Sigmoid colon (tissue), 7 donors: ENCODE results near the gene SCRN1. TPM values are rescaled to one million over a fixed set of nuclear protein-coding genes. Genes with fewer than 3 reads are reported as not detected.

ENCODE experiments used
- DNase-seq: peaks from one replicate; pipeline ENCODE4 v3.0.0-alpha.2; 2019
- H3K27ac ChIP-seq, 4 donors: fragments of 200-600 bp; sonication (generic); one replicate each; pipeline ENCODE4 v1.5.1; 2016 to 2019; ENCODE audit warnings: mild to moderate bottlenecking in 1 of 4
- H3K27me3 ChIP-seq, 3 donors: fragments of 200-600 bp; sonication (generic); one replicate each; pipeline ENCODE4 v1.5.1; 2019; ENCODE audit warnings: mild to moderate bottlenecking in 1 of 3
- H3K36me3 ChIP-seq, 4 donors: fragments of 200-600 bp; sonication (generic); one replicate each; pipeline ENCODE4 v1.5.1; 2016 to 2019
- H3K4me1 ChIP-seq, 4 donors: fragments of 200-600 bp; sonication (generic); one replicate each; pipeline ENCODE4 v1.5.1; 2017 to 2019
- H3K4me3 ChIP-seq, 4 donors: fragments of 200-600 bp; sonication (generic); one replicate each; pipeline ENCODE4 v1.5.1; 2017 to 2019; ENCODE audit warnings: mild to moderate bottlenecking in 2 of 4, moderate library complexity in 1 of 4
- H3K9me3 ChIP-seq, 4 donors: fragments of 200-600 bp in 3 of 4; sonication (generic) in 3 of 4; one replicate each; pipeline versions ENCODE4 v1.5.1 to v1.6.1; 2013 to 2019
- CTCF ChIP-seq, 4 experiments: fragments of 450-650 bp in 3 of 4; fragments of 200-600 bp in 1 of 4; IDR thresholded peaks; one replicate each; pipeline ENCODE4 v1.5.1; 2016 to 2019; ENCODE audit warnings: antibody characterized with exemption in 4 of 4, mild to moderate bottlenecking in 3 of 4, moderate library complexity in 2 of 4
- EP300 ChIP-seq, 4 donors: sonication (generic); formaldehyde crosslinking; IDR thresholded peaks; one replicate each; pipeline ENCODE4 v1.6.1; 2017; ENCODE audit warnings: antibody characterized with exemption in 4 of 4
- POLR2A ChIP-seq, 2 donors: fragments of 450-650 bp; IDR thresholded peaks; one replicate each; pipeline ENCODE4 v1.6.1; 2016; ENCODE audit warnings: antibody characterized with exemption in 2 of 2, mild to moderate bottlenecking in 2 of 2, moderate library complexity in 2 of 2
- POLR2AphosphoS5 ChIP-seq, 4 donors: sonication (generic); formaldehyde crosslinking; IDR thresholded peaks; one replicate each; pipeline ENCODE4 v1.6.1; 2017; ENCODE audit warnings: antibody characterized with exemption in 4 of 4
- WGBS, 2 donors: extraction: QIAGEN DNeasy Blood & Tissue Kit; methylation state at CpG; one replicate each; pipeline ENCODE4 v1.1.7; 2013; 5-methylcytosine and 5-hydroxymethylcytosine counted together
- intact Hi-C: fragments of 100-400 bp; cut with DNase I; formaldehyde crosslinking; loops from one replicate; pipeline ENCODE4 v1.15.1; 2023
- polyA plus RNA-seq, 3 donors: library from polyadenylated mRNA; stranded (reverse); fragments of 200-250 nt; gene quantifications; one replicate each; pipeline ENCODE4 v1.2.3, GENCODE V29; 2013
- total RNA-seq, 4 donors: library from RNA; depleted of rRNA; stranded (reverse); fragments of >200 nt; gene quantifications; one replicate each; pipeline ENCODE4 v1.1.0, GENCODE V29; 2016
- donor health status: healthy with polysubstance abuse.
- donor health status: Bipolar disorder and iron deficiency.
- donor health status: healthy.

SCRN1 gene
- total and polyA plus RNA-seq, 7 donors: 5.1 to 55.0 (median 44.5) TPM

GRCh38 chr7:29953726-29954347 lies 35.8 kb downstream of the SCRN1 start:
- TF ChIP-seq POLR2AphosphoS5 (IDR thresholded peaks at IDR 0.05): no peak
- TF ChIP-seq CTCF (IDR thresholded peaks at IDR 0.05): no peak
- no peak for DNase-seq
- Histone ChIP-seq H3K4me1 (peaks cover 0 to 3% (median 0%) of the 10 kb centered on the region in 4 donors), H3K9me3 (no peaks in the 10 kb centered on the region), H3K36me3 (peaks cover 0 to 54% (median 13%) of the 10 kb centered on the region in 4 donors), H3K27me3 (no peaks in the 10 kb centered on the region), H3K4me3 (no peak overlapping the region), H3K27ac (peak overlapping the region in 1 of 4 donors; percentile 2)
- 82 to 92% methylated on average over 4 of the region's 4 CpGs for WGBS, 2 donors
- intact Hi-C loops: no loop called here

- H3K4me3 ChIP-seq: no peak overlapping the region
- no peak for DNase-seq
- H3K36me3 ChIP-seq: peaks cover 0 to 58% (median 13%) of the 10 kb centered on the region in 4 donors
- no peak for TF ChIP-seq POLR2AphosphoS5 (IDR thresholded peaks at IDR 0.05)
- TF ChIP-seq EP300 (IDR thresholded peaks at IDR 0.05): no peak
- no peak for TF ChIP-seq CTCF (IDR thresholded peaks at IDR 0.05)
- TF ChIP-seq POLR2A (IDR thresholded peaks at IDR 0.05): no peak
- H3K27ac ChIP-seq: no peak overlapping the region
- 97% methylated on average over 8 of the region's 8 CpGs for WGBS, 2 donors
- no peaks in the 10 kb centered on the region for H3K4me1 ChIP-seq
- no peaks in the 10 kb centered on the region for H3K27me3 ChIP-seq
- H3K9me3 ChIP-seq: no peaks in the 10 kb centered on the region
- intact Hi-C loops: no loop called here
Measured at GRCh38 chr7:29951206-29951605, 38.4 kb downstream of the SCRN1 start.

- peaks cover 0 to 61% (median 14%) of the 10 kb centered on the region in 4 donors for H3K36me3 ChIP-seq
- TF ChIP-seq POLR2A (IDR thresholded peaks at IDR 0.05) (no peak), EP300 (IDR thresholded peaks at IDR 0.05) (no peak), CTCF (IDR thresholded peaks at IDR 0.05) (no peak), POLR2AphosphoS5 (IDR thresholded peaks at IDR 0.05) (no peak)
- H3K4me1 ChIP-seq: no peaks in the 10 kb centered on the region
- intact Hi-C loops: no loop called here
- H3K9me3 ChIP-seq: no peaks in the 10 kb centered on the region
- H3K27ac ChIP-seq: no peak overlapping the region
- H3K27me3 ChIP-seq: no peaks in the 10 kb centered on the region
- DNase-seq: no peak
- WGBS, 2 donors: 94% methylated on average over 8 of the region's 8 CpGs
- H3K4me3 ChIP-seq: no peak overlapping the region
Measured at GRCh38 chr7:29950480-29950879, 39.1 kb downstream of the SCRN1 start.

GRCh38 chr7:29948587-29948986 lies 41.0 kb downstream of the SCRN1 start:
- no peak for DNase-seq
- H3K4me3 ChIP-seq: no peak overlapping the region
- peaks cover 5 to 61% (median 19%) of the 10 kb centered on the region in 4 donors for H3K36me3 ChIP-seq
- H3K27ac ChIP-seq: no peak overlapping the region
- intact Hi-C loops: loop anchor here (10.0 kb wide), 1 partner anchor 116 kb away; no protein-coding TSS in a partner anchor
- H3K9me3 ChIP-seq: no peaks in the 10 kb centered on the region
- no peaks in the 10 kb centered on the region for H3K27me3 ChIP-seq
- no peak for TF ChIP-seq POLR2AphosphoS5 (IDR thresholded peaks at IDR 0.05)
- no peak for TF ChIP-seq CTCF (IDR thresholded peaks at IDR 0.05)
- no peak for TF ChIP-seq POLR2A (IDR thresholded peaks at IDR 0.05)
- TF ChIP-seq EP300 (IDR thresholded peaks at IDR 0.05): no peak
- 84 to 91% methylated on average over 2 of the region's 2 CpGs for WGBS, 2 donors
- H3K4me1 ChIP-seq: no peaks in the 10 kb centered on the region
